NCI-H2171 treated with DMSO at 0.1 percent for 48 hours (cell line): ENCODE results near the gene KLF3.

Source experiments
- DNase-seq: peaks from one replicate; lab custom pipeline; 2025; lab: John Stamatoyannopoulos, UW

Gene KLF3

GRCh38 chr4:38698176-38698575, 34.2 kb downstream of the KLF3 start:
- no peak for DNase-seq

- DNase-seq, result no peak
Measured at GRCh38 chr4:38699112-38699511, 35.1 kb downstream of the KLF3 start.

- no peak for DNase-seq
Measured at GRCh38 chr4:38703635-38704034, 39.6 kb downstream of the KLF3 start.

- no peak for DNase-seq
Measured at GRCh38 chr4:38704622-38705154, 40.7 kb downstream of the KLF3 start.

- DNase-seq, result no peak
Measured at GRCh38 chr4:38706301-38706700, 42.3 kb downstream of the KLF3 start.

- no peak for DNase-seq
Measured at GRCh38 chr4:38710053-38710452, 46.1 kb downstream of the KLF3 start.

GRCh38 chr4:38711066-38711465, 47.1 kb downstream of the KLF3 start:
- no peak for DNase-seq

- no peak for DNase-seq
Measured at GRCh38 chr4:38715050-38715449, 51.1 kb downstream of the KLF3 start.

- peak; percentile 8 for DNase-seq
Measured at GRCh38 chr4:38716256-38716655, 52.3 kb downstream of the KLF3 start.

GRCh38 chr4:38717604-38718003, 53.6 kb downstream of the KLF3 start:
- no peak for DNase-seq

- no peak for DNase-seq
Measured at GRCh38 chr4:38723114-38723513, 59.1 kb downstream of the KLF3 start.

- no peak for DNase-seq
Measured at GRCh38 chr4:38723726-38724474, 59.9 kb downstream of the KLF3 start.

GRCh38 chr4:38724475-38724808, 60.4 kb downstream of the KLF3 start:
- no peak for DNase-seq

GRCh38 chr4:38728631-38729141, 64.7 kb downstream of the KLF3 start:
- peak; percentile 18 for DNase-seq

GRCh38 chr4:38730493-38730829, 66.5 kb downstream of the KLF3 start:
- DNase-seq, result no peak

GRCh38 chr4:38730830-38731646, 67.0 kb downstream of the KLF3 start:
- DNase-seq, result no peak

GRCh38 chr4:38733663-38734062, 69.7 kb downstream of the KLF3 start:
- no peak for DNase-seq

- DNase-seq, result no peak
Measured at GRCh38 chr4:38734446-38734845, 70.4 kb downstream of the KLF3 start.

GRCh38 chr4:38734911-38735310, 70.9 kb downstream of the KLF3 start:
- DNase-seq, result peak; percentile 6

- no peak for DNase-seq
Measured at GRCh38 chr4:38735870-38736269, 71.9 kb downstream of the KLF3 start.

GRCh38 chr4:38738940-38739803, 75.2 kb downstream of the KLF3 start:
- no peak for DNase-seq

GRCh38 chr4:38740303-38740702, 76.3 kb downstream of the KLF3 start:
- peak; percentile 47 for DNase-seq
